HG03460 (cell line): Measurements from ENCODE around the gene TMEM164.
"Not testable (repeated sequence)": the region's sequence is repeated elsewhere in the genome, so short reads cannot be mapped to it uniquely, and the experiment has no call there.

ENCODE experiments used
- ATAC-seq: cut with Tn5 transposase; IDR thresholded peaks from one replicate; pipeline ENCODE4 v1.9.1; 2021; ENCODE audit not compliant: unreplicated experiment

The TMEM164 gene

GRCh38 chrX:110123331-110123782, 120.4 kb downstream of the TMEM164 start:
- ATAC-seq, result no peak

- no peak for ATAC-seq
Observed at GRCh38 chrX:110125446-110126162, 122.7 kb downstream of the TMEM164 start.

GRCh38 chrX:110131031-110131430, 128.1 kb downstream of the TMEM164 start:
- no peak for ATAC-seq

GRCh38 chrX:110132450-110133114, 129.7 kb downstream of the TMEM164 start:
- no peak for ATAC-seq

- peak; percentile 62 for ATAC-seq
Observed at GRCh38 chrX:110133735-110134370, 130.9 kb downstream of the TMEM164 start.

DNA sequence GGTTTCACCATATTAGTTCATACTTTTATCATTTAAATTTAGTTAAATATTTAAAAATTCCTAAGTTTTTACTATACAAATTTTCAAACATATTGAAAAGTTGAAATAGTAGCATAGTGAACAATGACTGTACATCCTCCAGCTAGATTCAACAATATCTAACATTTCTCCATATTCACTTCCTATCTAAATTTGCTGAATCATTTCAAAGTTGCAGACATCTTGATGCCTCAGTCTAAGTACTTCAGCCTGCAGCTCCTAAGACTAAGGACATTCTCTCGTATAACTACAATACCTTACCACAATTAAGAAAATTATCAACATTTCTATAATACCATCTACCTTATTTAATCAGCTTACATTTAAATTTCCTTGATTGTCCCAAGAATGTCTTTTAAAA, 132.7 kb downstream of the TMEM164 start:
- ATAC-seq, result no peak

DNA sequence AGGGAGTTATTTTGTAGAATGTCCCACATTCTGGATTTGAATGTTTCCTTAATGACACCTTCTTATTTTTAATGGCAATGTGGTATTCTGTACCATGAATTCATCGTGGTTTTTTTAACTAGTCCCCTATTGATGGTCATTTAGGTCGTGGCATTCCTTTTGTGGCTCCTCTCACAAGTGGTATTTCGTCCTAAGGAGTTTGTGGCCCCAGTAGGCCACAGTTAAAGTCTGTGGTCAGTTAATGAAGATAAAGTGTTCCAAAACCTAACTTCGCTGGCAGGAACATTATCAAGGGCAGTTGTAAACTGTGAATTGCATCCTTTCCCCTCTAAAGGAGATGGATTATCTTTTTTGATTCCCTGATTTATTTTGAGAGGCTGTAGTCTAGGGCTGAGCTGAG, 133.2 kb downstream of the TMEM164 start:
- ATAC-seq, result no peak

DNA sequence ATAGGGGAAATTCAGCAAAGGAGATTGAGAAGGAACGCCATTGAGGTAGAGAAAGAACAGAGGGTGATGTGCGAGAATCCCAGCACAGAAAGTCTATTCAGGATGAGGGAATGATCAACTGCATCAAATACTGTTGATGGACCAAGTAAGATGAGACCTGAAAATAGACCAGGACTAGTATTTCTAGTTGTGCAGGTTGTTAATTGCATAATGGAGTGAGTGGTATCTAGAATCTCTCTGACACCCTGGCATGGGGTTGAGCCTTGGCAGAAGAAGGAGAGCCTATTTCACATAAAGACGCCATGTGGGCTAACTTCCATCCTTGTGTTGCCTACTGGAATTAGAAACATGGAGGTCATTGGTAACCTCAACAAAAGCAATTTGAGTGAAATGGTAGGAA, 135.6 kb downstream of the TMEM164 start:
- ATAC-seq, result no peak

DNA sequence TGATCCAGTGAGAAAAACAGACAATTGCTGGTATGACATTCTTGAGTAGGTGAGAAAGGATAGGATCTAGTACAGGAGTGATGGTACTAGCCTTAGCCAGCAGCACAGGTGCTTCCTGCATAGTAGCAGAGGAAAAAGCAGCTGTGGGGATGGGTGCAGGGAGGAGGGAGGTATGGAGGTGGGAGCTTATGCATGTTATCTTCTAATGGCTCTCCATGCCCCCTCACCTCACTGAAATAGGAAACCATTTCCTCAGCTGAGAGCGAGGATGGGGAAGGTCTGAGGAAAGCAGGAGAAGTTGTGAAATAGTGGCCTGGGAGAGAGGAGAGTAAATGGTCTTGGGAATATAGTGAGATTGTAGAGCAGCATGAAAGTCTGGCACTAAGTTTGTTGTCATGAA, 136.3 kb downstream of the TMEM164 start:
- no peak for ATAC-seq

DNA sequence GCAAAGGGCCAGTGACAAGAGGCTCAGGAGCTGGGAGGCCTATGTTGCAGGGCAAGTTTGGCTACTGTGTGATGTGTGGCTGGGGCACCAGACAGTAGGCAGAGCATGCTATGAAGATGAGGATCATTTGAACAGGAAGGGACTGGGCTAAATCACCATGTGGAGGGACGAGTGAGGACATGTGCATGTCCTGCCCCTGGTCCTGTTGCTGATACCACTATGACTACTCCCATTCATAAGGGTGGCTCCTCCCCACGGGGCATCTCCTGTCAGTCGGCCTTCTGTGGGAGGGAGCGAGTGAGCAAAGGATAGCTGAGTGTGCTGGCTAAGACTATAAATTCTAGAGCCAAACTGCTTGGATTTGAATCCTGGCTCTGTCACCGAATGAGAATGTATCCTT, 139.2 kb downstream of the TMEM164 start:
- no peak for ATAC-seq

DNA sequence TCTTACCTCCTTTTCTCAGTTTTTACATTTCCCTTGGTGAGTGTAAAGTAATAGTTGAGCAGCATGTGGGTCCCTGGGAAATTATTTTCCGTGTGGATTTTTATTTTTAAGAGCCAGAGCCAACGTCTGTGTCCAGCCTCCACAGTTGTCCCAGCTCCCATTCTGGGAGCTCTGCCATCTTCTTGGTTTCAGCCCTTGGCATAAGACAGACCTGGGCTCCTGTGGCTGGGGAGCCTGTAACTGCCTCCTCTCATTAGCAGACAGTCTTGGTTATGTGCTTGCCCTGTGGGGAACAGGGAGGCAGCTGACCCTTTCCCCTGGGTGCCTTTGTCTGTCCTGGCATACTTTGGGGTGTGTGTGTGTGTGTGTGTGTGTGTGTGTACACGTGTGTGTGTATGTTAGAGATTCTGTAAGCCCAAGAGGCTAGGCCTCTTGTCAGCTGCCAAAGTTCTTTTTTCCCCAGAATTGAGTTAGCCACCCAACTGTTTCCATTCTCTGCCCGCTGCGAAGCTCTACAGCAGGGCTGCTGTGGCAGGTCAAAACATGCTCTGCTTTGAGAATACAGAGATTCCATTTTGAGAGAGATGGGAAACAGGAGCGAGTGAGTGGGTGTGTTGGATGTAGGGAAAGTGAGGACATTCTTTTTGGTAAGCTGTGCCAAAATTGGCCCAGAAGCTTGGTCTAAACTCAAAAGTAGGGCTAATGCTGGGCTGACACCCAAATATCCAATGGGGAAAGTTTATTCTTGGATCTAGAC, 140.7 kb downstream of the TMEM164 start:
- ATAC-seq, result no peak

DNA sequence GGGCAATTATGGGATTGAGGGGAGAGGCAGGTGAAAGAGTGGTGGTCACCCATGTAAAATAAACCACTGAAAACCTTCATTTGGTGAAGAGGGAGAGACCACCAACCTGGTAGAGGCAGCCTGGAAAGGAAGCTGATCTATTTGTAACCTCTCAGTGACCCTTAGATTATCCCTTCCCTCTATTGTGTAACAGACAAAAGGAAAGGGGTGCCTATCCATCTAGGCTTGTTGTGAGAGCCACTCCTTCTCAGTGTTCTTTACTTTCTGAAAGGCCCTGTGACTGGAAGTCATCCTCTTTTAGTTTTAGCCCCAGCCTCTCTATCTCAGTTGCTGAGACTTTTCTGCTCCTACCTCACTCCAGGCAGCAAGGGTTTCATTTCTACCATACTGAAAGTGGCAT, 142.4 kb downstream of the TMEM164 start:
- ATAC-seq, result no peak

- ATAC-seq, result no peak
Observed at GRCh38 chrX:110145854-110146253, 142.9 kb downstream of the TMEM164 start.

GRCh38 chrX:110146521-110146920, 143.6 kb downstream of the TMEM164 start:
- no peak for ATAC-seq

DNA sequence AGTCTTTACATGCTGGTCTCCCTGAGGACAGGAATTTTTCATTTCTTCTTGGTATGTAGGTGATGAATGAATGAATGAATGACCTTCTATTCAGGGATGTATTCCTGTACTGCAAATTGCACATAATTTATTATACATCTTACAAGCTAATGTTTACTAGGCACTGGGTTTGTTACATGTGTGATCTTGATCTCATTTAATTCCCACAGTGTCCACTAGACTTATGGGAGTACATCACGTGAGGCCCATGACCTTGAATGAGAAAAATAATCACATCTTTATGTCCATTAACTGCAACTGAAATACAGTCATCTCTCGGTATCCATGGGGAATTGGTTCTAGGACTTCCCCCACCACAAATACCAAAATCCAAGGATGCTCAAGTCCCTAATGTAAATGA, 150.3 kb downstream of the TMEM164 start:
- ATAC-seq, result no peak

GRCh38 chrX:110153896-110154295, 151.0 kb downstream of the TMEM164 start:
- ATAC-seq, result no peak

GRCh38 chrX:110154328-110154727, 151.4 kb downstream of the TMEM164 start:
- ATAC-seq, result not testable (repeated sequence)

GRCh38 chrX:110155759-110156158, 152.8 kb downstream of the TMEM164 start:
- no peak for ATAC-seq

DNA sequence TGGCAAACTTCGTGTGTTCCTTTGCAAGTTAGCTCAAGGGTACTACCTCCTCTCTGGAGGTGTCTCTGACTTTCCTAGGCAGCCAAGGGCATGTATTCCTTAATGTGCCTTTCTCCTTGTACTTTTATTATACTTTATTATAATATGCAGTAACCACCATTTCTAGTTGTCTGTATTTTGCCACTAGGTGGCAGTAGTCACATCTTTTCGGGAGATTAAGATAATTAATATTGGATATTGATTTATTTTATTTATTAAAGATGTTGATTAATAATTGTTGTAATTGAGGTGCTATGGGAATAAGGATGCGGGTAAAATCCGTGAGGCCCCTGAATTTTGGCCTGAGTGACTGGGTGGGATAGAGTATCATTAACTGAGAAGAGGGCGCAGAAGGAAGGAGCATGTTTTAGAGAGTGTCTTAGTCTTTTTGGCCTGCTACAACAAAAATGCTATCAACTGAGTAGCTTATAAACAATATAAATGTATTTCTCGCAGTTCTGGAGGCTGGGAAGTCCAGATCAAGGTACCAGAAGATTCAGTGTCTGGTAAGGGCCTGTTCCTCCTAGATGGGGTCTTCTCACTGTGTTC, 153.3 kb downstream of the TMEM164 start:
- ATAC-seq, result no peak

DNA sequence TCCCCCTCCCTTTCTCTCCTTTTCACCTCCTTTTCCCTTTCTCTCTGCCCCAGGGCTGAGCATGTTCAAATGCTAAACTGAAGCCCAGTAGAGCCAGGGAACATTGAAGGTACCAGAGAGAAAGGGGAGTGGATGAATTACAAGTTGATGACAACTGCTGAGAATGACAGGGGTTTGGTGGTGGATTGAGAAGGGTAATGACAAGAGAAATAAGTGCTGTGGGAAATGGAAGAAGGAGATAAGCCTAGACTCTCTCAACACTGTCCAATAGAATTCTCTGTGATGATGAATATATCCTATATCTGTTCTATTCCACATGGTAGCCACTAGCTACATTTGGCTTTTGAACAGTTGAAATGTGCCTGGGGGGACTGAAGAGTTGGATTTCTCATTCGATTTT, 154.5 kb downstream of the TMEM164 start:
- no peak for ATAC-seq

DNA sequence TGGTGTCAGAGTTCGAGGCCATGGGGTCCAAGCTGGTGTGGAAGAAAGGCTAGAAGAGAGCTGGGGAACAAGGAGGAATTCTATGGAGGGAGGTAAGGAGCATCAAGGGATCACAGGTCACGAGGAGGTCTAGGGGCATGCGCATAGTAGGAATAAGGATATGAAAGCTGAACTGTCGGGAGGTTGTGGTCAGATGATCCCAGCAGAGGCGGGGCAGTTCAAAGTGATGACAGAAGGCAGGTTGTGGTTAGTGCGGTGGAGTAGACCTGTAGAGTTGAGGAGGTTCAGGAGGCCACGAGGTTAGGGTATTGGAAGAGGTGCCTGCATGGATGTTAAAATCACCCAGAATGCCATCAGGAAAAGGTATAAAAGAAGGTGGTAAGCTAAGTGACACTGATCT, 156.3 kb downstream of the TMEM164 start:
- ATAC-seq, result no peak
